Inflammatory macrophage treated with lipopolysaccharide for 1 hour (primary cell): ENCODE data around the gene MMAB.

ENCODE experiments used
- DNase-seq, 2 donors: peaks; one replicate each; pipeline ENCODE4 v3.0.0-alpha.2; 2020 to 2022

MMAB gene

DNA sequence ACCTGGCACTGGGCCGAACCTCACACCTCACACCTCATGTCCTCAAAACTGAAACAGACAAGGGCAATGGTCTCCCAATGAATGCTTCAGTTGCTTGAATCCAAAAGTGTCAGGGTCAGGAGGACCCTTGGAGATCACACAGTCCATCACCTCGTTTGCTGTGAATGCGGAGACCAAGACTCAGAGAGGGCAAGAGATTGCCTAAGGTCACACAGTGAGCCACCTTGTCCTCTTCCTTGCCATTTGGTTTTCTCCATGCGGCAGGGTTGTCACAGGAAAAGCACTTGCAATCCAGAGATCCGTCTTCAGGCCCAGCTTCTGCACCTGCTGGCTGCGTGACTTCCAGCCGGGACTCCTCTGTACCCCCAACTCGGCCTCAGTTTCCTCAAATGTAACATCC lies 28.3 kb upstream of the MMAB start:
- DNase-seq: no peak

DNA sequence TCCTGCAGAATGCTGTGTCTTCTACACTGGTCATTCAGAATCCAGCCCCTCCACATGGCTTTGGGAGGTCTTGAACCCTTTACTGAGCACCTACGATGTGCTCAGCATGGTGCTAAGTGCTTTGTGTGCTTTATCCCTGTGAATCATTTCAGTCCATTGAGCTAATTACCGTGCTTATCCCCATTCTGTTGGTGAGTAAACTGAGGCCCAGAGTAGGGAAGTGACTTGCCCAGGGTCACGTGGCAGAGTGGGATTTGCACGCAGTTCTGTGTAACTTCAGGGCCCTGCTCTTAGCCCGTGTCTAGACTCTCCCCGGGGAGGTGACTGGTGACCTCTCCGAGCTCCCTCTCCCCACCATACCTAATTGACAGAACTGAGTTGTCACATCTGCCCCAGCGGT lies 27.7 kb upstream of the MMAB start:
- no peak for DNase-seq

- no peak for DNase-seq
Measured at GRCh38 chr12:109600481-109600880, 27.2 kb upstream of the MMAB start.

DNA sequence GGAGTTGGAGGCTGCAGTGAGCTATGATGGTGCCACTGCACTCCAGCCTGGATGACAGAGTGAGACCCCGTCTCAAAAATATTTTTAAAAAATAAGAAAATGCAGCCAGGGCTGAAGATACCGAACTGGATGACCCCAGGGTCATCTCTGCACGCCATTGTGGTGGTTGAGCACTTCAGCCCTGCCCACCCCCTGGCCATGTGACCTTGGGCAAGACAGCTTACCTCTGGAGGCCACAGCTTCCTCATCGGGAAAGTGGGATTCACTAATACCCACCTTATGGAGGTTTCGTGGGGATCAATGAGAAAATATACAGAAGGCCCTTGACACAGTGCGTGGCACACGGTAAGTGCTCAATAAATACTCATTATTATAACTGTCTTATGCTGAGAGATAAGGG lies 25.8 kb upstream of the MMAB start:
- DNase-seq: no peak

- DNase-seq: no peak
Measured at GRCh38 chr12:109598428-109598854, 25.1 kb upstream of the MMAB start.

GRCh38 chr12:109597795-109598427 lies 24.6 kb upstream of the MMAB start:
- peak; percentile 47 to 80 for DNase-seq

- no peak for DNase-seq
Measured at GRCh38 chr12:109597414-109597794, 24.1 kb upstream of the MMAB start.

DNA sequence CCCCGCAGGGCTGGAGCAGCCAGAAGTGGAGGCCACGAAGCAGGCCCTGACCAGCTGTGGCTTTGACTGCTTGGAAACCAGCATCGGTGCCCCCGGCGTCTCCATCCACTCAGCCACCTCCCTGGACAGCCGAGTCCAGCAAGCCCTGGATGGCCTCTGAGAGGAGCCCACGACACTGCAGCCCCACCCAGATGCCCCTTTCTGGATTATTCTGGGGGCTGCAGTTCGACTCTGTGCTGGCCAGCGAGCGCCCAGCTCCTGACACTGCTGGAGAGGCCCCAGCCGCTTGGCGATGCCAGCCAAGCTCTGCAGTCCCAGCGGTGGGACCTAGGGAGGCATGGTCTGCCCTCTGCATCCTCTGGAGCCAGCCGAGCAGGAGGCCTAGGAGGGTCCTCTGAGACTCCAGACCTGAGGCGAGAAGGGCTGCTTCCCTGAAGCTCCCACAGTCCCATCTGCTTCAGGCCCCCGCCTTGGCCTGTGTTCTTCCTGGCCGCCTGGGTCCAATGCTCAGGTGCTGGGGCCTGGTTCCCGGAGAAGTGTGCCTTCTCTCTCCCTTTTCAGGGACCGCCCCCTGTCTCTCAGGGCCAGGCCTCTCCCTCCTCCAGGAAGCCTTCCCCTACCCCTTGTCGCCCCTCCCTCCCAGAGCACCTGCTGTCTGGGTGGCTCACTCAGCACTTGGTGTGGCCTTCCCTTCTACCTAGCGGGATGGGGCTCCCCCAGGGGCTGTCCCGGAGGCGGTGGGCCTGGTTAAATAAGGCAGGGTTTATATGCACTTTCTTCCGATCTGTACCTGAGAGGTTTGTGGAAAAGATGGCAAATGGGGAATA lies 23.3 kb upstream of the MMAB start:
- DNase-seq: no peak

DNA sequence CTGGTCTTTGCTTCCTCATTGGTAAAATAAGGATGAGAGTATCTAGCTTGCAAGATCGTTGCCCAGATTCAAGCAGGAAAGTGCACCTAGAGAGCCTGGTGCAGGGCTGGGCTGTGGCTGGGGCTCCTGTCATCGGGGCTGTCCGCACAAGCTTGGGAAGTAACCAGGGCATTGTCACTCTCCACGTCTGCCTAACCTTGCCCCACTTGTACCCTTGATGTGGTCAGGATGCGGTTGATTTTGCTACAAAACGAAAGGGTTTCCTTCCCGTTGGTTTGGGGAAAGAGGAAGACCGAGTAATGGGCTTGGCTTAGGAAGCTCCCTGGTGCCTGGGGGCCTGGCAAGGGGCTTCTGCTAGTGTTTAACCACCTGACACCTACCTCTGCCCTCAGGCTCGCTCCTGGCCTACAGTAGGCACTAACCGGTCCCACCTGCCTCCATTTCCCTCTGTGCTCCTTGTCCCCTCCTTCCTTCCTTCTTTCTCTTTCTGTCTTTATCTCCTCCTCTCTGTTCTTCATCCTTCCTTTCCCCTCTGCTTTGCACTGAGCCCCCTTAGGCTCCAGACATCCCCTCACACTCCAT lies 22.1 kb upstream of the MMAB start:
- DNase-seq: no peak

GRCh38 chr12:109594556-109595317 lies 21.4 kb upstream of the MMAB start:
- no peak for DNase-seq

GRCh38 chr12:109592905-109593272 lies 19.6 kb upstream of the MMAB start:
- no peak for DNase-seq

- no peak for DNase-seq
Measured at GRCh38 chr12:109592195-109592904, 19.0 kb upstream of the MMAB start.

- no peak for DNase-seq
Measured at GRCh38 chr12:109591041-109591440, 17.7 kb upstream of the MMAB start.

DNA sequence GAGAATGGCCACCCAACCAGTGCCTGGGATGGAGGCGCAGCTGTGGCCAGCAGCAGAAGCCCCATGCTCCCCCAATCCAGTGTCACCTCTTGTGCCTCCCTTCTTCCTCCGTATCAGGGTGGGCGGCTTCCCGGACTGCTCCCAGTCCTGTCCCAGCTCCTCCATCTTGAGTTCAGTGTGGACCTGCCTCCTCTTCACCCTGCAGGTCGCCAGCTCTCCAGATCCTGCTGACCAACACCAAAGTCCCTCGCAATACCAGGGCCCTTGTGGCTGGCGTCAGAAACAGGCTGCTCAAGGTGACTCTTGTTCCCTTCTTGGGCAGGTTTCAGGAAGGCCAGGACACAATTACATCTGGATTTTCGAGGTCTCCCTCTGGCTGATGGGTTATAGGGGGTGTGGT lies 17.3 kb upstream of the MMAB start:
- DNase-seq: no peak

DNA sequence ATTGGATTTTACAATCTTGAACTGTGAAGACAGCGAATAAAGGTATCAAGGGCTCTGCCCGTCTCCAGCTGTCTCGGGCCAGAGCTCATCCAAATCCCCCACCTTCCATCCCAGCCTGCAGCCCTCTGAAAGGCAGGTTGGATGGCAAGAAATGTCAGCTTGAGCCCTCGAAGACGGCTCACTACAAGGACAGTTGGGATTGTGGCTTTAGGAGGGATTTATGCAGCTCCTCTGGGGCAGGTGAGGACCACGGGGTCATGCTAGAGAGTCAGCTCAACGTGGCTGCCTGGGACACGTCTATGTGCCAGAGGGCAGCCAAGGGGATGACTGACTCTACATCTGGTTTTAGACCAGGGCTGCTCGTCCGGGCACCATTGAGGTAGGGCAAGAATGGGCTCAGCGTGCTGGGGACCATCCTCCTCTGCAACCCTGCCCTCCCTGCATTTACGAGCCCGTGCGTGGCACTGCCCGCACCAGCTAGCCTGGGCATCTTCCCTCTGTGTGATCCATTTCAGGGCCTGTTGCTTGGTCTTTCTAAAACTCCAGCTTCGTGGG lies 16.5 kb upstream of the MMAB start:
- DNase-seq: no peak

DNA sequence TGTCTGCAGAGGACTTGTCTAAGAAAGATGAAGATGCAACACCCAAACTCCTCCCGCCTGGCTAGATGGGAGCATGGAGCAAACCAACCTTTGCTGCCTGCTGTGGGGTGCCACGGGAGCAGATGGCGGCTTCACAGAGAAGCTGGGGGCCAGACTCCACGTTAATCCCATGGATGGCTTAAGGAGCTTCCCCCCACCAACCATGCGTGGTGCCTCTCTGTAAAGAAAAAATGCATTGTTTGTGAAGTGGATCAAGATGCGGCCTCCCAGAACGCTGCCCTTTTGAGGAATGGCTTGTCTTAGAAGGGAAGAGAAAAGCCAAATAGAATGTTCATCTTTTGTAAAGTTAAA lies 15.9 kb upstream of the MMAB start:
- DNase-seq: no peak

GRCh38 chr12:109588461-109589239 lies 15.3 kb upstream of the MMAB start:
- no peak for DNase-seq

DNA sequence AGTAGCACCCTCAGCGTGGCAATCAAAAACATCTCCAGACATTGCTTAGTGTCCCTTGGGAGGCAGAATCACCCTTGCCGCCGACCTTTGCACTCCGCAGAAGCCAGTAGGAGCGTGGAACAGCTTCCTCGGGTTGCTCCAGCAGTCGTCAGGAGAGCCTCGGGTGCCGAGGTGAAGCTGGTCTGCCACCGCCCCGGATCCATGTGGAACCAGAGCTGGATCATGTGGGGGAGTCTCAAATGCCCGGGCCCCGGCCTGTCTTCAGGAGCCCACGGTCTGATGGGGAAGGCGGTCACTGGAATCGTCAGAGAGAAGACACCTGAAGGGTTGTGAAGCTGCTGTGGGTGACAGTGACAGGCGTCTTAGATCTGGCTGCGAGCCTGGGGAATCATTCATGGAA lies 14.6 kb upstream of the MMAB start:
- DNase-seq: no peak

- DNase-seq: no peak
Measured at GRCh38 chr12:109586385-109587296, 13.3 kb upstream of the MMAB start.

DNA sequence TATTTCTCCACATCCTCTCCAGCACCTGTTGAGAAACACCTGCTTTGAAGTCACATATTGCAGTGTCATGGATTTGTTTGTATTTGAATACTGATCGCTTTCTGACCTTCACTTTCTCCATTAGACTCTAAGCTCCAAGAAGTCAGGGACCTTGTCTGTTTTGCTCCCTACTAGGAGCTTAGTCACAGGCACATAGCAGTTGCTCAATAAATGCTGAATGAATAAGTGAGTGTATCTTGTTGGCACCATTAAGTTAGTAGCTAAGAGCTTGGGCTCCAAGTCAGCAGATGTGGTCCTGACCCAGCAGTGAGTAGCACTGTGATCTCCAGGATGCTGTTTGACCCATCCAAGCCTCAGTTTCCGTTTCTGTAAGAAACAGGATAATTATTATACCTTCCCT lies 10.4 kb upstream of the MMAB start:
- DNase-seq: no peak

- no peak for DNase-seq
Measured at GRCh38 chr12:109582636-109583035, 9.3 kb upstream of the MMAB start.
